Inflammatory macrophage treated with lipopolysaccharide for 1 hour (primary cell): ENCODE measurements around the gene SLC22A4.
A peak's percentile ranks its signal among the peaks of the same experiment; 100 is the strongest.

Experiments used
- DNase-seq, 2 donors: peaks; one replicate each; pipeline ENCODE4 v3.0.0-alpha.2; 2020 to 2022

Gene SLC22A4

DNA sequence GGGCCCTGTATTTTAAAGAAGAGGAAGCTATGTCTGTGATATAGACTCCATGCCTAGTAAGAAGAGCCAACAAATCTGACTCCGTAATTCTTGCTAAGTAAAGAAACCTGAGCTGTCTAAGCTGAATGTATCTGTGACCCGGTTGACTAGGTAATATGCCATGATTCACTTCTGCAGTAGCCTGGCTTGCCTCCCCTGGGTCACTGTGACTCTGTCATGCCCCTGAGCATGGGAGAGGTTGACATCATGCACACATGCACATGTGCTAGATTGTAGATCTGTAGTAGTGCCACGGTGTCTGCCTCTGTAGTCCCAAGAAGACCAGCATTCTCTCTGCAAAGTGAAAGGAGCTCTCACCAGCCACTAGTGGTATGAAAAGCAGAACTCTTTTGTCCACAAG is 84.4 kb downstream of the SLC22A4 start:
- no peak for DNase-seq

DNA sequence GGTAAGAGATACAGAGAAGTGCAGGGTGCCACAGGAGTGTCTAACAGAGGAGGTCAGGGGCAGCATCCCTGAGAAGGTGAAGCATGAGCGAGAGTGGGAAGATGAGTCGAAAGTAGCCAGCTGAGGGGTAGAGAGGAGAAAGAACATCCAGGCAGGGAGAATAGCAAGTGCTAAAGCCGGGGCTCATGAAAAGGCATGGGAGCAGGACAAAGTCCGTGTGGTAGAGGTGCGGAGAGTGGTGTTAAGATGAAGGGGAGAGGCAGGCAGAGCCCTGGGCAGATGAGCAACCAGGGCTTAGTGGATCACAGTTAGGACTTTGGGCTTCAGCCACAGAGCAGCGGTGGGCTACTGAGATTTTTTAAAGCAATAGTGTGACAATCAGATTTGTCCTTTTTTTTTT is 85.9 kb downstream of the SLC22A4 start:
- no peak for DNase-seq

DNA sequence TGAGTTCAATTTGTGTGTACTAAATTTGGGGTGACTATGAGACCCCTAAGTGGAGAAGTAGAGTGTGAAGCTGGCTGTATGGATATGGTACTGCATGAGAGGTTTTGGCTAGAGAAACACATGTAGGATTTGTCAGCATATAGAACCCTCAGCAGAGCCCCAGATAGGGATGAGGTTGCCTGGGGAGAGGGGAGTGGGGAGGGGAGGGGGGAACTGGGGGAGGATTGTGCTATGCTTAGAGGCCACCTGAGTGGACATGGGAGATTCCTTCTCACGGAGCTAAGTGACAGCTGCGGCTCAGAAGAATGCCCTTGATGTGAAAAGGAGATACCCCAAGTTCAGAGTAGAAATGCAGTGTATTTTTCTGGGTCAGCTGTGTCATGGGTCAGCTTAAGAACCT is 86.5 kb downstream of the SLC22A4 start:
- DNase-seq, result no peak

GRCh38 chr5:132381614-132382013 is 87.4 kb downstream of the SLC22A4 start:
- no peak for DNase-seq

GRCh38 chr5:132383261-132383660 is 89.1 kb downstream of the SLC22A4 start:
- no peak for DNase-seq

GRCh38 chr5:132383984-132384383 is 89.8 kb downstream of the SLC22A4 start:
- no peak for DNase-seq

GRCh38 chr5:132384506-132385050 is 90.4 kb downstream of the SLC22A4 start:
- DNase-seq, result no peak

- peak; percentile 65 to 80 for DNase-seq
These were observed 91.3 kb downstream of the SLC22A4 start for GRCh38 chr5:132385326-132386105.

DNA sequence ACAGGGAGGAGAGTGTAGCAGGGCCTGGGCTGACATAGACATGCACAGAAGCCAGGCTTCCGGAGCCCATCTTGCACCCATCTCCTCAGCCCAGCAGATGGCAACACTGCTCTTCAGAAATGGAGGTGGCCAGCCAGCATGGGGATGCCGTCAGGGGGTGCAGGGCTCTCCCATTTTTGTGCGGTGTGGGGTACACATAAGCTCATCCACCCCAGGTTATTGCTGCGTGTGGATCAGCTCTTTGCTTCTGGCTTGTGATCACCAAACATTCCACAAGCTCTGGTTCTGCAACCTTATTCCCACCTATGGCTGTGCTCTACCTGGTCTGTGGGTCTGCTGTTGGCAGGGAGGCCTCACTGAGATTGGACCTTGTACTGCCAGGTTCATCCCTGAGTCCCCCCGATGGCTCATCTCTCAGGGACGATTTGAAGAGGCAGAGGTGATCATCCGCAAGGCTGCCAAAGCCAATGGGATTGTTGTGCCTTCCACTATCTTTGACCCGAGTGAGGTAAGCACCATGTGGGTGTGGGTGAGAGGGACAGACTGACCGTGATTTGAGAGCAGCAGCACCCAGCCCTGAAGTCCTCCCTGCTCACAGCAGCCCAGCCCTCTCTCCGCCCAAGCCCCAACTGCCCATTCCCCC is 92.6 kb downstream of the SLC22A4 start:
- peak; percentile 62 to 80 for DNase-seq

DNA sequence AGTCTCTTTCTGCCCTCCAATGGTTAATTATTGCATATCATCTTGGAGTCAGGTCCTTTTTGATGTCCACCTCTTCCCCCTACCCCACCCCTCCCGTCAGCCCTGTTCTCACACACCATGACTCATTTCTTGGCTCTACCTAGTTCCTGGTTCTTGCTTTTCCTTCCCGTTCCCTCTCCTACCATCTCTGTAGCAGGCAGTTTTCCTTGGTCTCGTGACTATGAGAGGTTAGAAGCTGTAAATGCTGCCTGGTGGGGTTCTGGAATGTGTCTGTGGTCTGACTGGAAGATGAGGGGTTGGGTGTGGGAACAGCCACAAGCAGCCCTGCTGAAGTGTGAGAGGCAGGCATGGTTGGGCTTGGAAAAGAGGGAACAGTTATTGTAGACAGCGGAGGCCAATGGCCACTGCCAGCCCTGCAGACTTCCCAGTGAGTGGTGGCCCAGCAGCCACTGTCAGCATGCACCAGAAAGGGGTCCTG is 93.5 kb downstream of the SLC22A4 start:
- peak; percentile 60 to 82 for DNase-seq

DNA sequence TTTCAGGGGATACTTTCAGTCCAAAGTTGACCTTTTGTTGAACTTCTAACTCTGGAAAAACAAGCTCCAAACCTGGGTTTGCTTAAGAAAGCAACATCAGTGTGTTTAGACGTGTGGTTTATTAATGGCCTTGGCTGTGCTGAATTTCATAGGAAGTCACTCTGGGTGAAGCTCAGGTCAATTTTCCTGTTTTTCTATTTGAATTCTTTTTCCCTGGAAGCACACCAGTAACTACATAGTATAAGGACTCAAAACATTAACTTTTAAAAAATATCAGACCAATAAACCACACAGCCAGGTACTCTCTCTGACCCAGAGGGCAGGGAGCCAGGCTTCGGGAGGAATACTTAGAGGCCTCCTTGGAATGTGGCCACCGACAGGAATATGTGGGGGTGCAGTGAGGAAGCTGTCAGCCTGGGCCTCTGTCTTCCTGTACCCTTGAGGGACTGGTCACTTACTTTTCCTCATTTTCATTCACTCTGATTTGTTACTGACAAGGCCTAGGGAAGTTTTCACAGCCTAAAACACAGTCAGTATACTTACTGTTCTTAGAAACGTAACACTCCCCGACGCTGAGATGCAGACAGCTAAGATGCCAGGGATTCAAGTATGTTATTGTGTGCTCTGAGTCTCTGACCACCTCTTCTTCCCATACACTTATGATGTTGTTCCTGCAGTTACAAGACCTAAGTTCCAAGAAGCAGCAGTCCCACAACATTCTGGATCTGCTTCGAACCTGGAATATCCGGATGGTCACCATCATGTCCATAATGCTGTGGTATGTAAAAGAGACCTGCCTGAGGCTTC is 94.3 kb downstream of the SLC22A4 start:
- DNase-seq, result no peak

- no peak for DNase-seq
These were observed 94.8 kb downstream of the SLC22A4 start for GRCh38 chr5:132389051-132389331.

- no peak for DNase-seq
These were observed 95.5 kb downstream of the SLC22A4 start for GRCh38 chr5:132389585-132390286.

GRCh38 chr5:132391247-132391646 is 97.1 kb downstream of the SLC22A4 start:
- DNase-seq, result no peak

GRCh38 chr5:132391870-132392269 is 97.7 kb downstream of the SLC22A4 start:
- no peak for DNase-seq

- DNase-seq, result no peak
These were observed 98.2 kb downstream of the SLC22A4 start for GRCh38 chr5:132392411-132392810.

DNA sequence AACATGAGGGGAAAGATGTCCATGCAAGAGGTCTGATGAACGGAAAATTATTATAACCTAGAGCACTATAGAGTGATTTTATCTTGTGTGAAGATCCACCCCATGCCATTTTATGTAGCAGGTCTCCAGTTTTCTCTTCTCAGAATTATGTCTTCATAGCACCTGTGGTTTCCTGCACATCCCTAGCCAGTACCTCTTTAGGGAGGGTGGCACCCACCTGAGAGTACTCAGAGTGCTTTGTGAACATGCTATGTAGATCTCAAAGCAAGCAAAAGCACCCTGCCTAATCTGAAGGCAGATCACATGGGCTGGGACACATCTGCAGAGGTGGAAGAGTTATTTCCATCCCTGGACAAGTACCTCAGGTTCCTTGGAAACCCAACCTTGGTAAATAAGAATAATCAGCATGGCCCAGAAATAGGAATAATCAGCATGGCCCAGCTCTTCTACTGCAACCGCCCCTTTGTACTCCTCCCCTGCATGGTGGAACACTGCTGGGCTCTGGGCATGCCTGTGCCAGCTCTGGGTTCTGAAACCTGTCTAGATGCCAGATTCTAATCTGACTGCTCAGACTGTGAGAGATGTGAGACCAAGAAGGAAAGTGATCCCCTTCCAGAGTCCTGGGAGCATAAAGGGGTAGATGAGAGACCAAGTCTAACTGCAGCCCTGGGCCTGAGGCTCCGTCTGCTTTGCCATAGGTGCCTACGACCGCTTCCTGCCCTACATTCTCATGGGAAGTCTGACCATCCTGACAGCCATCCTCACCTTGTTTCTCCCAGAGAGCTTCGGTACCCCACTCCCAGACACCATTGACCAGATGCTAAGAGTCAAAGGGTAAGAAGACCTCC is 99.0 kb downstream of the SLC22A4 start:
- DNase-seq, result no peak
